GM12891 (cell line): ENCODE results near the gene FZD2.

Source experiments
- POLR2A ChIP-seq: IDR thresholded peaks from 2 replicates; pipeline ENCODE4 v1.6.1; 2011; ENCODE audit warnings: low read depth, low read length, control low read depth
- SPI1 ChIP-seq: IDR thresholded peaks from 2 replicates; pipeline ENCODE4 v1.6.1; 2011; ENCODE audit warnings: low read depth, low read length, control low read depth
- TAF1 ChIP-seq: IDR thresholded peaks from 2 replicates; pipeline ENCODE4 v1.6.1; 2011; ENCODE audit warnings: low read depth, low read length, control low read depth

- no peak for TF ChIP-seq POLR2A
- TF ChIP-seq TAF1, result no peak
- no peak for TF ChIP-seq SPI1
Measured at GRCh38 chr17:44593156-44593555, 35.9 kb downstream of the FZD2 start.
